Measurements from ENCODE around the gene STARD3NL. TPM values are rescaled to one million over a fixed set of nuclear protein-coding genes. Genes with fewer than 3 reads are reported as not detected.
A peak's percentile ranks its signal among the peaks of the same experiment; 100 is the strongest.
"Not testable (repeated sequence)": the region's sequence is repeated elsewhere in the genome, so short reads cannot be mapped to it uniquely, and the experiment has no call there.

Gene STARD3NL
- total and polyA plus RNA-seq, 8 donors, result 9.3 to 61.6 (median 23.8) TPM

DNA sequence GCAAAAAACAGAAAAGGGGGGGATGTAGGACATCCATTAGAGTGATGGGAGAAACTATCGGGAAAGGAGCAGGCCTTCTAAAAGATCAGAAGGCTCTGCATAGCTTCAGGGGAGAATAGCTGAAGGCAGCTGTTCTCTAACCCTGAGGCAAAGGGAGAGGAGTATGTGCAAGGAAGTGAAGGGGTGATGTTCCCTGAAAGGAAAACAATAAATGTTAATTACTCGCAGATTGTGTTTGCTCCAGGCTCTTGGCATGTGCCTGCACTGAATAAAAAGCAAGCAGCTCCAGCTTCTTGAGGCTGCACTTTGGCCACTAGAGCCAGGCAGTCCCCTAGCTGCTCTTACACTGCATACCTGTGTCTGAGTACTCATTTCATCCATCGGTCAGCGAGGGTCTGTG lies 14.4 kb upstream of the STARD3NL start:
- intact Hi-C loops (cut with DNase I; ENCODE audit: low total_unique reads), result no loop called here

DNA sequence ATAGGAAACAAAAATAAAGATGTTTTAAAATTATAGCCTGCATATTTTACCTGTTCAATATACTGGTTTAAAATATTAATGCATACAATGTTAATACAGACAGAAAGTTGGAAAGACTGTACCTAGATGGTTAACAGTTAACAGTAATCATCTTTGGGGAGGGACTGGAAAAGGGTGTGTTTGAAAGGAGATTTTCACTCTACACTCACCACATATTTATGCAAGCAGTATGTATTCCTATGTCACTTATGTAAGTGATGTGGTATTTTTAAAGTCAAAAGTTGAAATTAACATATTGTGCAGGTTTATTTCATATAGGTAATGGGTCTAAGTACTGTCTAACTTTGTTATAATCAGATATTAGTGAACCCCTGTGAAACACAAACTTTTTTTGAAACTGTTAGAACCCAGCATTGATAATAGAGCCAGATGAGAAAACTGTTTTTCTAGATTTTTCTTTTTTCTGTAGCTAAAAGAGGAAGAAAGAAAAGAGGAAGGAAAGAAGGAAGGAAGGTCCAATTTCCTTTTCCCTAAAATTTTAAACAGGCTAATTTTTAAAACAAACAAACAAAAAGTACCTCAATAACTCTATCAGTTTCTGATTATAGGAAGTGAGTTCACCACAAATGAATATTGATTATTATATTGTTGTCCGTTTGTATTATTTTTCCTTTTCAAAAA lies 9.0 kb upstream of the STARD3NL start:
- no peak for DNase-seq
- peaks cover 0 to 10% (median 0%) of the 10 kb centered on the region in 4 donors for H3K4me1 ChIP-seq
- H3K36me3 ChIP-seq, result no peaks in the 10 kb centered on the region
- intact Hi-C loops (cut with DNase I; ENCODE audit: low total_unique reads), result no loop called here
- WGBS, 5 donors, result 68 to 90% (median 70%) methylated on average over 1 of the region's 1 CpG
- H3K9me3 ChIP-seq, result no peaks in the 10 kb centered on the region
- H3K27ac ChIP-seq, result no peak overlapping the region
- no peak overlapping the region for H3K4me3 ChIP-seq
- TF ChIP-seq POLR2AphosphoS5 (IDR thresholded peaks at IDR 0.05) (no peak), EP300 (IDR thresholded peaks at IDR 0.05) (no peak), POLR2A (IDR thresholded peaks at IDR 0.05) (no peak)
- TF ChIP-seq, protein P1, sequence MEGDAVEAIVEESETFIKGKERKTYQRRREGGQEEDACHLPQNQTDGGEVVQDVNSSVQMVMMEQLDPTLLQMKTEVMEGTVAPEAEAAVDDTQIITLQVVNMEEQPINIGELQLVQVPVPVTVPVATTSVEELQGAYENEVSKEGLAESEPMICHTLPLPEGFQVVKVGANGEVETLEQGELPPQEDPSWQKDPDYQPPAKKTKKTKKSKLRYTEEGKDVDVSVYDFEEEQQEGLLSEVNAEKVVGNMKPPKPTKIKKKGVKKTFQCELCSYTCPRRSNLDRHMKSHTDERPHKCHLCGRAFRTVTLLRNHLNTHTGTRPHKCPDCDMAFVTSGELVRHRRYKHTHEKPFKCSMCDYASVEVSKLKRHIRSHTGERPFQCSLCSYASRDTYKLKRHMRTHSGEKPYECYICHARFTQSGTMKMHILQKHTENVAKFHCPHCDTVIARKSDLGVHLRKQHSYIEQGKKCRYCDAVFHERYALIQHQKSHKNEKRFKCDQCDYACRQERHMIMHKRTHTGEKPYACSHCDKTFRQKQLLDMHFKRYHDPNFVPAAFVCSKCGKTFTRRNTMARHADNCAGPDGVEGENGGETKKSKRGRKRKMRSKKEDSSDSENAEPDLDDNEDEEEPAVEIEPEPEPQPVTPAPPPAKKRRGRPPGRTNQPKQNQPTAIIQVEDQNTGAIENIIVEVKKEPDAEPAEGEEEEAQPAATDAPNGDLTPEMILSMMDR (IDR thresholded peaks at IDR 0.05), result no peak
- no peaks in the 10 kb centered on the region for H3K27me3 ChIP-seq

More for the DNA sequence above, 14.4 kb upstream of the STARD3NL start:
- Histone ChIP-seq H3K4me3 (no peak overlapping the region), H3K4me1 (no peaks in the 10 kb centered on the region), H3K27ac (no peak overlapping the region), H3K36me3 (no peaks in the 10 kb centered on the region), H3K27me3 (no peaks in the 10 kb centered on the region), H3K9me3 (no peaks in the 10 kb centered on the region)
- TF ChIP-seq EP300 (IDR thresholded peaks at IDR 0.05) (no peak), POLR2AphosphoS5 (IDR thresholded peaks at IDR 0.05) (no peak), POLR2A (IDR thresholded peaks at IDR 0.05) (no peak)
- TF ChIP-seq, protein P1 (IDR thresholded peaks at IDR 0.05), result no peak
- WGBS, 5 donors, result 76 to 92% (median 81%) methylated on average over 4 of the region's 4 CpGs
- no peak for DNase-seq

DNA sequence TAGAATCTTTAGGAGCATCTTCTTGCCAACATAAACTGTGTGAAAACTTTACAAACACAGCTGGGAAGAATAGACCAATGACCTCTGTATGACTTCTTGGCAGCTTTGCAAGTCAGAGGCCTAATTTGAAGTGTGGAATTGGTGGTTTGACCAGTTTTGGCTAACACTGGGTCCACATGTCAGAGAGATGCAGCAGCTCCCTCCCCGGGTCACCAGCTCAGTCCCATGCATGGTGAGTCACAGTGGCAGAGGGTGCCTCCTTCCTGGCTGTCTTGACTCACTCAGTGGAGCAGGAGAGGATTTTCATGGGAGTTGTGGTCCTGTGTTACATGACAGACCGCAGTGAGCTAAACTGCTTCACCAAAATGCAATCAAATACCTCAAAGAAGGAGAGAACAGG lies 8.2 kb upstream of the STARD3NL start:
- H3K36me3 ChIP-seq, result no peaks in the 10 kb centered on the region
- TF ChIP-seq EP300 (IDR thresholded peaks at IDR 0.05), result no peak
- no peak for TF ChIP-seq POLR2AphosphoS5 (IDR thresholded peaks at IDR 0.05)
- TF ChIP-seq POLR2A (IDR thresholded peaks at IDR 0.05), result no peak
- TF ChIP-seq, protein P1 (IDR thresholded peaks at IDR 0.05), result no peak
- no peak overlapping the region for H3K4me3 ChIP-seq
- H3K27me3 ChIP-seq, result no peaks in the 10 kb centered on the region
- no peaks in the 10 kb centered on the region for H3K9me3 ChIP-seq
- peak overlapping the region in 1 of 5 donors; percentile 10 for H3K27ac ChIP-seq
- peak in 1 of 2 donors; percentile 43 for DNase-seq
- intact Hi-C loops (cut with DNase I; ENCODE audit: low total_unique reads), result no loop called here
- peaks cover 0 to 10% (median 0%) of the 10 kb centered on the region in 4 donors for H3K4me1 ChIP-seq
- WGBS, 5 donors, result 49 to 60% (median 52%) methylated on average over 2 of the region's 2 CpGs

DNA sequence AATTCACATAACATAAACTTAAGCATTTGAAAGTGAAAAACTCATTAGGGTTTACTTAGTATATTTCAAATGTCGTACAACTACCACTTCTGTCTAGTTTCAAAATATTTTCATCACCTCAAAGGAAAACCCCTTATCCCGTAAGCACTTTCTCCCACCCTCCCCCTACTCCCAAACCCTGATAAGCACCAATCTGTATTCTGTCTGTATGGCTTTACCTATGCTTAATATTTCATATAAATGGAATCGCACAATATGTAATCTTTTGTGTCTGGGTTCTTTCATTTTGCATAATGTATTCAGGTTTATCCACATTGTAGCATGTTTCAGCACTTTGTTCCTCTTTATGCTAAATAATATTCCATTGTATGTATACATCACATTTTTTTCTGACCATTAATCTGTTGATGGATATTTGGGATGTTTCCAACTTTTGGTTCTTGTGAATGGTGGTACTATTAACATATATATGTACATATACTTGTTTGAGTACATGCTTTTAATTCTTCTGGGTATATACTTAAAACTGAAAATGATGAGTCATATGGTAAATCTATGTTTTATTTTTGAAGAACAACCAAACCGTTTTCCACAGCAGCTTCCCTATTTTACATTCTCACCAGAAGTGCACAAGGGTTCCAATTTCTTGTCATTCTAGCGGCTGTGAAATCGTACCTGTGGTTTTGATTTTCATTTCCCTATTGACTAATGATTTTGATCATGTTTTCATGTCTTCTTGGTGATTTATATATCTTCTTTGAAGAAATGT lies 6.2 kb upstream of the STARD3NL start:
- Histone ChIP-seq H3K9me3 (no peaks in the 10 kb centered on the region), H3K27me3 (no peaks in the 10 kb centered on the region), H3K36me3 (no peaks in the 10 kb centered on the region), H3K4me3 (no peak overlapping the region), H3K4me1 (peaks cover 0 to 10% (median 0%) of the 10 kb centered on the region in 4 donors), H3K27ac (no peak overlapping the region)
- 72 to 78% (median 74%) methylated on average over 6 of the region's 6 CpGs for WGBS, 5 donors
- DNase-seq, result no peak
- TF ChIP-seq EP300 (IDR thresholded peaks at IDR 0.05) (no peak), POLR2A (IDR thresholded peaks at IDR 0.05) (no peak), POLR2AphosphoS5 (IDR thresholded peaks at IDR 0.05) (no peak)
- TF ChIP-seq, protein P1 (IDR thresholded peaks at IDR 0.05), result no peak
- intact Hi-C loops (cut with DNase I; ENCODE audit: low total_unique reads), result no loop called here

DNA sequence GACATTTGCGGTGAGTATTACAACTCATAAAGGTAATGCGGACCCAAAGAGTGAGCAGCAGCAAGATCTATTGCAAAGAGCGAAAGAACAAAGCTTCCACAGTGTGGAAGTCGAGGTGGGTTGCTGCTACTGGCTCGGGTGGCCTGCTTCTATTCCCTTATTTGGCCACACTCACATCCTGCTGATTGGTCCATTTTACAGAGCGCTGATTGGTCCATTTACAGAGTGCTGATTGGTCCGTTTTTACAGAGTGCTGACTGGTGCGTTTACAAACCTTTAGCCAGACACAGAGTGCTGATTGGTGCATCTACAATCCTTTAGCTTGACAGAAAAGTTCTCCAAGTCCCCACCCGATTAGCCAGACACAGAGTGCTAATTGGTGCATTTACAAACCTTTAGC lies 2.5 kb upstream of the STARD3NL start:
- 91 to 96% (median 94%) methylated on average over 9 of the region's 9 CpGs for WGBS, 5 donors
- DNase-seq; H3K27ac ChIP-seq; H3K27me3 ChIP-seq; intact Hi-C loops (cut with DNase I; ENCODE audit: low total_unique reads); H3K9me3 ChIP-seq; H3K4me3 ChIP-seq; H3K36me3 ChIP-seq: not testable (repeated sequence)
- peaks cover 14 to 23% (median 16%) of the 10 kb centered on the region in 4 donors for H3K4me1 ChIP-seq
